ENCODE data around the gene PCSK6.

DNA sequence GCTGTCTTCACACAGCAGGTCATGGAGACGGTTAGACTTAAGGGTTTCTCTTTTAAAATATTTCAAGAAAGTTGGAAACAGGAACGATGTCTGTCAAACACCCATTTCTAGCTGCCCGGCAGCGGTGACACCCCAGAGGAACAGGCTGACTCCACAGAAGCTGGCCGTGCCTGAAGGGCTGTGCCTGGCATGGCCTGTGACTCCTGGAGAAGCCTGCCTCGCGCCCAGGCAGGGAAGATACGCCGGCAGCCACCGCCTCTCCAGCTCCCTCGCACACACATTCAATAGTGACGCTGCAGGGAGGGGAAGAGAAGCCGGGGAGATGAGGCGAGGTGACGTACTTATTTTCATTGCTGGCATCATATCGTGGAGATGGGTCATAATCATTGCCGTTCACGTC, 59.9 kb downstream of the PCSK6 start:
- TF ChIP-seq, protein P1, sequence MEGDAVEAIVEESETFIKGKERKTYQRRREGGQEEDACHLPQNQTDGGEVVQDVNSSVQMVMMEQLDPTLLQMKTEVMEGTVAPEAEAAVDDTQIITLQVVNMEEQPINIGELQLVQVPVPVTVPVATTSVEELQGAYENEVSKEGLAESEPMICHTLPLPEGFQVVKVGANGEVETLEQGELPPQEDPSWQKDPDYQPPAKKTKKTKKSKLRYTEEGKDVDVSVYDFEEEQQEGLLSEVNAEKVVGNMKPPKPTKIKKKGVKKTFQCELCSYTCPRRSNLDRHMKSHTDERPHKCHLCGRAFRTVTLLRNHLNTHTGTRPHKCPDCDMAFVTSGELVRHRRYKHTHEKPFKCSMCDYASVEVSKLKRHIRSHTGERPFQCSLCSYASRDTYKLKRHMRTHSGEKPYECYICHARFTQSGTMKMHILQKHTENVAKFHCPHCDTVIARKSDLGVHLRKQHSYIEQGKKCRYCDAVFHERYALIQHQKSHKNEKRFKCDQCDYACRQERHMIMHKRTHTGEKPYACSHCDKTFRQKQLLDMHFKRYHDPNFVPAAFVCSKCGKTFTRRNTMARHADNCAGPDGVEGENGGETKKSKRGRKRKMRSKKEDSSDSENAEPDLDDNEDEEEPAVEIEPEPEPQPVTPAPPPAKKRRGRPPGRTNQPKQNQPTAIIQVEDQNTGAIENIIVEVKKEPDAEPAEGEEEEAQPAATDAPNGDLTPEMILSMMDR (IDR thresholded peaks at IDR 0.05), result no peak
- TF ChIP-seq POLR2A (IDR thresholded peaks at IDR 0.05) (no peak), EP300 (IDR thresholded peaks at IDR 0.05) (no peak)
